ENCODE measurements around the gene ADGRG6.

DNA sequence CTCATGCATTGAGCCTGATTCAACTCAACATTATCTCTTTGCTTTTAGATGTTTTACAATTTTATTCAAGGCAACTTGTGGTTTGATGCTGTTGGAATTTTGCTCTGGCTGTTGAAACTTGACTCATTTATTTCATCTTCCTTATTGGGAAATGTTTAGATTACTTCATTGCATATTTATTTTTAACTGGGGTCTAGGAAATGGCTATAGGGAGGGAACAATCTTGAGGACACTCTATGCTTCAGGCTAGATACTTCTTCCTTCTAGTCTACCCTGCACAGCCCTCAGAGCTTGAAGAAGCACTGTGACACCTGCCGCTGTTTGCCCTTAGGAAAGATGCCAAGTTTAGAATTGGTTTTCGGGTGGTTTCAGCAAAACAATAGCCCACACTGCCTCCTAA, 183.4 kb downstream of the ADGRG6 start:
- TF ChIP-seq IKZF3 (tag by site-specific recombination; IDR thresholded peaks at IDR 0.05) (no peak), HOXA7 (CRISPR knock-in tag; IDR thresholded peaks at IDR 0.05; ENCODE audit: borderline replicate concordance) (no peak), ZNF324 (tag by site-specific recombination; IDR thresholded peaks at IDR 0.05) (no peak), ZNF174 (tag by site-specific recombination; IDR thresholded peaks at IDR 0.05) (no peak)
- TF ChIP-seq, protein P1, sequence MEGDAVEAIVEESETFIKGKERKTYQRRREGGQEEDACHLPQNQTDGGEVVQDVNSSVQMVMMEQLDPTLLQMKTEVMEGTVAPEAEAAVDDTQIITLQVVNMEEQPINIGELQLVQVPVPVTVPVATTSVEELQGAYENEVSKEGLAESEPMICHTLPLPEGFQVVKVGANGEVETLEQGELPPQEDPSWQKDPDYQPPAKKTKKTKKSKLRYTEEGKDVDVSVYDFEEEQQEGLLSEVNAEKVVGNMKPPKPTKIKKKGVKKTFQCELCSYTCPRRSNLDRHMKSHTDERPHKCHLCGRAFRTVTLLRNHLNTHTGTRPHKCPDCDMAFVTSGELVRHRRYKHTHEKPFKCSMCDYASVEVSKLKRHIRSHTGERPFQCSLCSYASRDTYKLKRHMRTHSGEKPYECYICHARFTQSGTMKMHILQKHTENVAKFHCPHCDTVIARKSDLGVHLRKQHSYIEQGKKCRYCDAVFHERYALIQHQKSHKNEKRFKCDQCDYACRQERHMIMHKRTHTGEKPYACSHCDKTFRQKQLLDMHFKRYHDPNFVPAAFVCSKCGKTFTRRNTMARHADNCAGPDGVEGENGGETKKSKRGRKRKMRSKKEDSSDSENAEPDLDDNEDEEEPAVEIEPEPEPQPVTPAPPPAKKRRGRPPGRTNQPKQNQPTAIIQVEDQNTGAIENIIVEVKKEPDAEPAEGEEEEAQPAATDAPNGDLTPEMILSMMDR (tag by site-specific recombination; IDR thresholded peaks at IDR 0.05), result no peak
